IPS-18a (cell line): Measurements from ENCODE around the gene DDX24.
A peak's percentile ranks its signal among the peaks of the same experiment; 100 is the strongest.

Experiments used
- H3K27ac ChIP-seq: one replicate; pipeline ENCODE4 v1.5.1; 2013; ENCODE audit warnings: low read length
- H3K27me3 ChIP-seq: one replicate; pipeline ENCODE4 v1.6.1; 2013; ENCODE audit warnings: mild to moderate bottlenecking, low read length; ENCODE audit not compliant: control insufficient read depth, insufficient read depth
- H3K36me3 ChIP-seq: one replicate; pipeline ENCODE4 v1.6.1; 2013; ENCODE audit warnings: low read depth, low read length; ENCODE audit not compliant: control insufficient read depth
- H3K4me1 ChIP-seq: one replicate; pipeline ENCODE4 v1.6.1; 2013; ENCODE audit warnings: low read depth, low read length; ENCODE audit not compliant: control insufficient read depth
- H3K4me3 ChIP-seq: one replicate; pipeline ENCODE4 v1.5.1; 2013; ENCODE audit warnings: low read length
- H3K9ac ChIP-seq: one replicate; pipeline ENCODE4 v1.6.1; 2013; ENCODE audit warnings: mild to moderate bottlenecking, low read length, moderate library complexity
- H3K9me3 ChIP-seq: one replicate; pipeline ENCODE4 v1.6.1; 2013; ENCODE audit warnings: low read depth, low read length; ENCODE audit not compliant: control insufficient read depth

DDX24 gene, protein sequence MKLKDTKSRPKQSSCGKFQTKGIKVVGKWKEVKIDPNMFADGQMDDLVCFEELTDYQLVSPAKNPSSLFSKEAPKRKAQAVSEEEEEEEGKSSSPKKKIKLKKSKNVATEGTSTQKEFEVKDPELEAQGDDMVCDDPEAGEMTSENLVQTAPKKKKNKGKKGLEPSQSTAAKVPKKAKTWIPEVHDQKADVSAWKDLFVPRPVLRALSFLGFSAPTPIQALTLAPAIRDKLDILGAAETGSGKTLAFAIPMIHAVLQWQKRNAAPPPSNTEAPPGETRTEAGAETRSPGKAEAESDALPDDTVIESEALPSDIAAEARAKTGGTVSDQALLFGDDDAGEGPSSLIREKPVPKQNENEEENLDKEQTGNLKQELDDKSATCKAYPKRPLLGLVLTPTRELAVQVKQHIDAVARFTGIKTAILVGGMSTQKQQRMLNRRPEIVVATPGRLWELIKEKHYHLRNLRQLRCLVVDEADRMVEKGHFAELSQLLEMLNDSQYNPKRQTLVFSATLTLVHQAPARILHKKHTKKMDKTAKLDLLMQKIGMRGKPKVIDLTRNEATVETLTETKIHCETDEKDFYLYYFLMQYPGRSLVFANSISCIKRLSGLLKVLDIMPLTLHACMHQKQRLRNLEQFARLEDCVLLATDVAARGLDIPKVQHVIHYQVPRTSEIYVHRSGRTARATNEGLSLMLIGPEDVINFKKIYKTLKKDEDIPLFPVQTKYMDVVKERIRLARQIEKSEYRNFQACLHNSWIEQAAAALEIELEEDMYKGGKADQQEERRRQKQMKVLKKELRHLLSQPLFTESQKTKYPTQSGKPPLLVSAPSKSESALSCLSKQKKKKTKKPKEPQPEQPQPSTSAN

DNA sequence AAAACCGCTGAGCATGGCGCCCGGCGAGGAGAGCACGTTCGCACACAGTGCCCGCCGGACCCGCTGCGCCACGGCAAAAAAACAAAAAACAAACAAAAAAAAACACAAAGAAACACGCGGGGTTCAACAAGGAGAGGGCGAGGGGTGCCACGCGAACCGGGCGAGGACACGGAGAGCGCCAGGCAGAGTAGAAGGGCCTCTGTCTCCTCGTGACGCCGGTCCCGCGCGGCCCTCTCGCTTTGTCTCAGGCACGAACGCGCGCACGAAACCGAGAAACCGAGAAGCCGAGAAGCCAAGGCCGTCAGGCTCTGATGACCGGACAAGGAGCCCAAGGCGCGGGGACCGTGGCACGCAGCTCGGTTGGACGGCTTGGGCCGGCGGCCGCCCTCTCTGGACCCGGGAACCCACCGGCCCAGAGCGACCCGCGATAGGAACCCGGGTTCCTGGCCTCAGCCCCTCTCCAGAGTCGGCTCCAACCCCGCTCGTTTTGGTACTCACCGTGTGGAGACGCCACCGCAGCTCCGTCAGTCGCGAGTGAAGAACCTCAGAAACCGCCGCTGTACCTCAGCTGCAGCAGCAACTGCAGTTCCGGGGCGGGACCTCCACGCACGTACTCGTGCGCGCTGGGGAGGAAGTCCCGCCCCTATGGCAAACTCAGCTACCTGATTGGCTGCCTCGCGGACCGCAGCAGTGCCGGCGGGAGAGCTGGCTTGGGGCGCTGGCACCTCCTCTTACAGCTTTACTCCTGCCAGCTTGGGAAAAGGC is at the start of gene DDX24, which contains the start of gene IFI27L1:
Gene DDX24, minus strand, starts transcription at position 582 of the 765 bp plus-strand sequence. CDS start 1,460 bp downstream, outside the sequence.
Gene IFI27L1, plus strand, starts transcription at position 690 of the 765 bp plus-strand sequence. CDS start 15,628 bp downstream, outside the sequence.
- Histone ChIP-seq H3K27me3 (no peaks in the 10 kb centered on the region), H3K36me3 (peaks cover 22% of the 10 kb centered on the region), H3K4me1 (peaks cover 4% of the 10 kb centered on the region), H3K4me3 (peak within 1 kb of the TSS; percentile 94), H3K27ac (peak within 1 kb of the TSS; percentile 25), H3K9me3 (no peaks in the 10 kb centered on the region), H3K9ac (peak within 1 kb of the TSS; percentile 86)

DNA sequence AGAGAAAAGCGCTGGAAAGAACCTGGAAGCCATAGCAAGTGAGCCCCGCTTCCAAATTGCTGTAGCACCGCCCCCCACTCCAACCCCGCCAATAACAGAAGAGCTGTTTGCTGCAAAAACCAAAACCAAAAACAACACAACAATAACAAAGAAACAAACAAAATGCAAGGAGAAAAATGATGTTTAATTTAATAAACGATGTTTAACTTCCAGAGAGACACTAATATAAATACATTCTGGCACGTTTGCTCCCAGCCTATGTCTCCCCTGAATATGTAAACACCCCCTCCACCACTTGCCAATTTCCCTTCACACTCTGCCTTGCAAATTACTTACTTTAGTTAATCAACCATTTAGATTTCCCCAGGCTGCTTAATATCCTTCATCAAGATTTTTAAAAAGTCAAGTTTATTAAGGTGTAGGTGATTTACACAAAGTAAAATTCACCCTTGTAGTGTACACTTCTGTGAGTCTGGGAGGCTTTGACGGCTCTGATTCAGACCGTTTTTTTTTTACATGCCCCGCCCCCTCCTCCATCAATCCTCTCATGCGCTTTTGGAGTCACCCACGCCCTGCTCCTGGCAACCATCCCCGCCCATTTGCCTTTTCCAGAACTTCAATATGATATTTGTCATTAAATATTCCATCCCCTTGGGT is 48.9 kb upstream of the DDX24 start:
- Histone ChIP-seq H3K4me3 (peak overlapping the region; percentile 81), H3K9ac (peak overlapping the region; percentile 6), H3K27me3 (no peaks in the 10 kb centered on the region), H3K27ac (no peak overlapping the region), H3K36me3 (no peaks in the 10 kb centered on the region), H3K9me3 (no peaks in the 10 kb centered on the region), H3K4me1 (peaks cover 8% of the 10 kb centered on the region)

DNA sequence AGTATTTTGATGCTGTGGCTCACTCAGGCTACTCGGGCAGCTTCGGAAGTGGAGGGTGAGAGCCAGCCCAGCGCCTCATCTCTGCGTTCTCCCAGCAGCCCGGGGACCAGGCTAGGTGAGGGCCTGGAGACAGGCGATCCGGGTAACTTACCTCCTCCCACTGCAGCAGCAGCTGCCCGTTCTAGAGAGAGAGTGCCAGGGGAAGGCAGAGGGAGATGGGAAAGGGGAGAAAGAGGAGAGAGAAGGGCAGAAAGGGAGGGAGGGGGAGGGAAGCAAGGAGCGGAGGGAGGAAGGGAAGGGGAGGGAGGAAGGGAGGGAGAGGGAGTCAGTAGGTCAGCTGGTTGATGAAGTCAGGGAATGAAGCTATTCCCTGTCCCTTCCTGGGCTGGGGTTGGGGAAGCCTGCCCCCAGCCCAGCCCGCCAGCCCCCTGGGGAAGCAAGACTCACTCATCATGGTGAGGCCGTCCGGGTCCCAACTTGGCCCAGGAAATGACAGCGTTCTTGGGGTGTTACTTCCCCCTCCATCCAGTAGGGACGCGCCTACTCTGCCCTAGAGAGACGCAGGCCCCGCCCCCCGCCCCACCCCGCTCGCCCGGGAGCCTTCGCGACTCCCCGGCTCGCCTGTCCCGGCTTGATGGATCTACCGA is 48.2 kb upstream of the DDX24 start, which contains the start of gene IFI27L2:
Gene IFI27L2, minus strand, starts transcription at position 494 of the 647 bp plus-strand sequence. Its CDS starts 40 bp downstream, at position 454.
- Histone ChIP-seq H3K27me3 (no peaks in the 10 kb centered on the region), H3K4me1 (peaks cover 8% of the 10 kb centered on the region), H3K27ac (no peak within 1 kb of the TSS), H3K9me3 (no peaks in the 10 kb centered on the region), H3K4me3 (peak within 1 kb of the TSS; percentile 81), H3K36me3 (no peaks in the 10 kb centered on the region), H3K9ac (peak within 1 kb of the TSS; percentile 6)

DNA sequence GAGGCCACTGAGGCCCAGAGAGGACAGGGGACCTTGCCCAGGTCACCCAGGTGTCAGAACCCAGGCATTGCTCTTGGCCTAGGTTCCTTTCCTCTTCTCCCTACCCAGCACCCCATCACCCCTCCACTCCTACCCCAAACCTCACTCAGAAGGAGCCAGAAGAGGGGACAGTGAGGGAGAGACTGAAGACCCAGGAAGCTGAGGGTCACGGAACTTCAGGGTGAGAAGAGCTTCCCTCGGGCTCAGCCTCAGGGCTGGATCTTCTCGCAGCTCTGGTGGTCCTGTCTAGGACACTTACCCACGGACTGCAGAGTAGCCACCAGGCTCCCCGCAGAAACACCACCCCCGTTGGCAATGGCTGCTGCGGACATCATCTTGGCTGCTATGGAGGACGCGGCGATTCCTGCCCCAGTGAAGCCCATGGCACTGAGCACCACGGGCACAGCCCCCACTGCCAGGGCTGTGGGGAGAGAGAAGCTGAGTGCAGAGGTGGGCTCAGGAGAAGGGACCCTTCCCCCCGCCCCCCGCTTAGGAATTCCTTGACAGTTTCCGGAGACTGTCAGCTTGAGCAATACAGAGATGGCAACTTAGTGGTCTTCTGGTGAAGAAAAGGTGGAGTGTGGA is 47.3 kb upstream of the DDX24 start:
- Histone ChIP-seq H3K9me3 (no peaks in the 10 kb centered on the region), H3K4me3 (peak overlapping the region; percentile 81), H3K9ac (no peak overlapping the region), H3K4me1 (peaks cover 8% of the 10 kb centered on the region), H3K27ac (no peak overlapping the region), H3K36me3 (no peaks in the 10 kb centered on the region), H3K27me3 (no peaks in the 10 kb centered on the region)

DNA sequence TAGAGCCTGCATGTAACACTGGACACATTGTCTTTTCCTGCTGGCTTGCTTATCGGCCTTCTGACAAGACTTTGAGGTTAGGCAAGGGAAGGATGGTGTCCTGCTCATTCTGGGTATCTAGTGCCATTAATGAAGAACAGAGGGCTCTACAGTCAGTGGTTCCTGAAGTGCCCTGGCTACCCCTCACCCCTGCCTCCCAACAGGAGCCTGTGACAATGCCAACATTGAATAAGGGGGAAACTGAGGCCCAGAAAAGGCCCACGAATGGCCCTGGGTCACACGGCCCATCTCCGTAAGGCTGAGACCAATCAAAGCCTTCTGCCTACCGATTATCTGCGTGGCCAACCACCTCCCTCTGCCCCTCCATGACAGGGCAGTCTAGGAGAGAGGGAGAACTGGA is 46.3 kb upstream of the DDX24 start:
- no peaks in the 10 kb centered on the region for H3K27me3 ChIP-seq
- H3K4me3 ChIP-seq, result no peak overlapping the region
- H3K9me3 ChIP-seq, result no peaks in the 10 kb centered on the region
- no peaks in the 10 kb centered on the region for H3K36me3 ChIP-seq
- no peak overlapping the region for H3K9ac ChIP-seq
- no peak overlapping the region for H3K27ac ChIP-seq
- peaks cover 8% of the 10 kb centered on the region for H3K4me1 ChIP-seq

DNA sequence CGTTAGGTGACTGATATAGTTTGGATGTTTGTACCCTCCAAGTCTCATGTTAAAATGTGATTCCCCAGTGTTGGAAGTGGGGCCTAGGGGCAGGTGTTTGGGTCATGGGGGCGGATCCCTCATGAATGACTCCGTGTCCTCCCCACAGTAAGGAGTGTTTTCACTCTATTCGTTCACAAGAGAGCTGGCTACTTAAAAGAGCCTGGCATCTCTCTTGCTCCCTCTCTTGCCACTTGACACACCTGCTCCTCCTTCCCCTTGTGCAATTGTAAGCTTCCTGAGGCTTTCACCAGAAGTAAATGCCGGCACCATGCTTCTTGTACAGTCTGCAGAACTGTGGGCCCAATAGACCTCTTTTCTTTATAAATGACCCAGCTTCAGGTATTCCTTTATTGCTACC is 45.8 kb upstream of the DDX24 start:
- Histone ChIP-seq H3K9me3 (no peaks in the 10 kb centered on the region), H3K27ac (no peak overlapping the region), H3K27me3 (no peaks in the 10 kb centered on the region), H3K9ac (no peak overlapping the region), H3K4me3 (no peak overlapping the region), H3K4me1 (peaks cover 8% of the 10 kb centered on the region), H3K36me3 (no peaks in the 10 kb centered on the region)

DNA sequence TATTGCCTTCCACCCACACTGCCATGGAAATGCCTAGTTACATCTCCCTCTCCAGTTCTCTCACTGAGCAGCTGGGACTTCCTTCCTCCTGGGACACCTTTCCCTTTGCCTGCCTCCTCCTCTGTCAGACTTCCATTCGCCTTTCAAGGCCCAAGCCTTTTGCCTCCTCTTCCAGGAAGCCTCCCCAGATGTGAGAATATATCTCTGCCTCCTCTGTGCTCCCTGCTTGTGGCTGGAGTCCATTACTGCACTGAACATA is 45.3 kb upstream of the DDX24 start:
- Histone ChIP-seq H3K9ac (no peak overlapping the region), H3K4me3 (no peak overlapping the region), H3K36me3 (no peaks in the 10 kb centered on the region), H3K27ac (no peak overlapping the region), H3K27me3 (no peaks in the 10 kb centered on the region), H3K4me1 (peaks cover 8% of the 10 kb centered on the region), H3K9me3 (no peaks in the 10 kb centered on the region)

DNA sequence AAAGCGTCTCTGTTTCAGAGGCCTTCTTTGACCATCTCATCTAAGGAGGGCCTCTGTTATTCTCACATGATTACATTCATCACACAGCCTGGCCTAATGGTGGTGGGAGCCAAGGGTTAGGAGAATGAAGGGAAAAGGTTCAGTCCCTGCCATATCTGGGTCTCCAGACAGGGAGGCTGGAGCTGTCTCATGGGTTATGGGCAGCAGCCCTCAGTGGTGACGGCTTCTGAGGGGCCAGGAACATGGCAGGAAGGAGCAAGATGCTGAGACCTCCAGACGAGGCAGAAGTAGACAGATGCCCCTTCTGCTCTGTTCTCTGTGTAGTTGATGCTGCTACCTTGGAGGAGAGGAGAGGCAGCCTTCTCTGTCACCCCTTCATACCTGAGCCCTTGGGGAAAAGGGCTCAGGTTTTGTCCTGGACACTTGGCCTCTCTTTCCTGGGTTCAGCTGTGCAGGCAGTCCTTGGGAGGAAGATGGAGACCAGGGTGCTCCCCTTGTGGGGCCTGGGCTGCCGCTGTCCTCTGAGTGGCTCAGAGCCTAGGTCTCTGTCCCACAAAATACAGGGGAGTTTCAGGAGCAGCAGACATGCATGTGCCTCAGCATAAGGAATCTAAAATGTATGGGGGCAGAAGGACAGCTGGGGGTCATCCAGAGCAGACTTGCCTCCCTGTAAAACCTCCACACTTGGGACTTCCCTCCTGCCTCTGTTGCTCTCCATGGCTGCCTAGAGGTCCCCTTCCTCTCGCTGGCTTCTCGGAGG is 44.8 kb upstream of the DDX24 start:
- Histone ChIP-seq H3K9me3 (no peaks in the 10 kb centered on the region), H3K36me3 (no peaks in the 10 kb centered on the region), H3K9ac (no peak overlapping the region), H3K4me1 (peaks cover 8% of the 10 kb centered on the region), H3K27ac (no peak overlapping the region), H3K4me3 (no peak overlapping the region), H3K27me3 (no peaks in the 10 kb centered on the region)

DNA sequence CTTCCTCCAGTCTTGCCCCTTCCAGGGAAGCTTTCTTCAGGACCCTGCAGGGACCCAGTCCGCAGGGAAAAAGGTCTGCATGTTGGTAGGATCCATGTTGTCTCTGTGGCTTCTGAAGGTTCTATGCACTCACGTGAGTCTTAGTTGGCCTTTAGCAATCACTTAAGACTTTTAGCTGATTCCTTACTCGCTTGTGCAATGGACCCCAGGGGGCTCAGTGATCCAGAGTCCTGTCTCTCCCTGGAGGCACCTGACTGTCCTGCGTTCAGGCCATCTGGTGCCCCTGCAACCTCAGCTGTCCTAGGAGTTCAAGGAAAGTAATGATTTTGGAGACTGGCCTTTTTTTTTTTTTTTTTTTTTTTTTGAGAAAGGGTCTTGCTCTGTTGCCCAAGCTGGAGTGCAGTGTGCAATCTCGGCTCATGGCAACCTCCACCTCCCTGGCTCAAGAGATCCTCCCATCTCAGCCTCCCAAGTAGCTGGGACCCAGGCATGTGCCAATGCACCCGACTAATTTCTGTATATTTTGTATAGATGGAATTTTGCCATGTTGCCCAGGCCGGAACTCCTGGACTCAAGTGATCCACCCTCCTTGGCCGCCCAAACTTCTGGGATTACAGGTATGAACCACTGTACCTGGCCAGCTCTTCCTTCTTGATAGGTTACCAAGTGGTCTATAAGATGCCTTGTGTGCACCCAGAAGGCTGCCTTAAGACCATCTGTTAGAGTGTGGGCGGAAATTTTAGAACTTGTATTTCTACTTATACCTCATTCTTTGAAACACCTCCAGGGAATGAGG is 43.8 kb upstream of the DDX24 start:
- no peaks in the 10 kb centered on the region for H3K9me3 ChIP-seq
- H3K4me1 ChIP-seq, result peaks cover under 1% of the 10 kb centered on the region

More for the DNA sequence above, 43.8 kb upstream of the DDX24 start:
- H3K4me3 ChIP-seq, result no peak overlapping the region
- H3K27ac ChIP-seq, result no peak overlapping the region
- H3K9ac ChIP-seq, result no peak overlapping the region
- H3K27me3 ChIP-seq, result no peaks in the 10 kb centered on the region
- no peaks in the 10 kb centered on the region for H3K36me3 ChIP-seq
